HEK293 (cell line): ENCODE measurements around the gene SLC23A3.
A peak's percentile ranks its signal among the peaks of the same experiment; 100 is the strongest.

ENCODE experiments used
- CTCF ChIA-PET: fragments of 350-600 bp; formaldehyde crosslinking; extraction: SDS; loops from one replicate; lab custom pipeline; 2021; ENCODE audit warnings: antibody characterized with exemption; lab: Yijun Ruan, JAX
- POLR2A ChIA-PET: fragments of 300-600 bp; formaldehyde crosslinking; extraction: SDS; loops from one replicate; lab custom pipeline; 2020; ENCODE audit warnings: antibody characterized with exemption, inconsistent platforms; lab: Yijun Ruan, JAX
- H3K27ac ChIP-seq: fragments of 200-500 bp; sonication (Bioruptor generic); 2 replicates; pipeline ENCODE4 v1.5.1; 2014; ENCODE audit warnings: low read depth, low read length, control low read depth, inconsistent platforms; ENCODE audit errors: extremely low read depth
- H3K36me3 ChIP-seq, 2 experiments: fragments of 200-500 bp in 1 of 2; sonication (Bioruptor generic) in 1 of 2; 1 replicate in 1 of 2; 2 replicates in 1 of 2; pipeline ENCODE4 v1.5.1; 2014 to 2017; ENCODE audit warnings: inconsistent platforms in 2 of 2, low read length in 2 of 2; ENCODE audit not compliant: control insufficient read depth in 2 of 2, insufficient read depth in 1 of 2
- H3K4me1 ChIP-seq: fragments of 200-500 bp; sonication (Bioruptor generic); 2 replicates; pipeline ENCODE4 v1.5.1; 2014; ENCODE audit warnings: mild to moderate bottlenecking, low read length, inconsistent platforms; ENCODE audit not compliant: control insufficient read depth, insufficient read depth
- H3K4me3 ChIP-seq: 2 replicates; pipeline ENCODE4 v1.5.1; 2011; ENCODE audit warnings: low read depth, mild to moderate bottlenecking, control low read depth, low read length, moderate library complexity
- H3K9me3 ChIP-seq: fragments of 200-500 bp; sonication (Bioruptor generic); 2 replicates; pipeline ENCODE4 v1.5.1; 2014; ENCODE audit warnings: low read depth, low read length, inconsistent platforms; ENCODE audit not compliant: control insufficient read depth, insufficient read depth
- GLI2 ChIP-seq: fragments of 450-650 bp; formaldehyde crosslinking; IDR thresholded peaks from 2 replicates; pipeline ENCODE4; 2017; ENCODE audit warnings: missing biosample characterization, missing genetic modification characterization, low read depth, borderline replicate concordance
- HOXC10 ChIP-seq: sonication (generic); formaldehyde crosslinking; IDR thresholded peaks from 2 replicates; pipeline ENCODE4 v1.8.1; 2023; ENCODE audit warnings: mild to moderate bottlenecking, missing genetic modification reagents
- KLF1 ChIP-seq: fragments of 450-650 bp; formaldehyde crosslinking; IDR thresholded peaks from 2 replicates; pipeline ENCODE4 v1.5.1; 2016; ENCODE audit warnings: missing biosample characterization, missing genetic modification characterization
- MZF1 ChIP-seq: fragments of 450-650 bp; formaldehyde crosslinking; IDR thresholded peaks from 2 replicates; pipeline ENCODE4 v1.5.1; 2017; ENCODE audit warnings: missing biosample characterization, missing genetic modification characterization, borderline replicate concordance
- PRDM10 ChIP-seq: fragments of 450-650 bp; formaldehyde crosslinking; IDR thresholded peaks from 2 replicates; pipeline ENCODE4 v1.5.1; 2016; ENCODE audit warnings: missing biosample characterization, missing genetic modification characterization
- REPIN1 ChIP-seq: fragments of 450-650 bp; formaldehyde crosslinking; IDR thresholded peaks from 2 replicates; pipeline ENCODE4 v1.5.1; 2017; ENCODE audit warnings: missing biosample characterization, missing genetic modification characterization, low read depth
- SP2 ChIP-seq: fragments of 450-650 bp; formaldehyde crosslinking; IDR thresholded peaks from 2 replicates; pipeline ENCODE4 v1.5.1; 2016; ENCODE audit warnings: missing biosample characterization, missing genetic modification characterization
- SP7 ChIP-seq: fragments of 450-650 bp; formaldehyde crosslinking; IDR thresholded peaks from 2 replicates; pipeline ENCODE4 v1.5.1; 2016; ENCODE audit warnings: missing biosample characterization, missing genetic modification characterization
- TRIM28 ChIP-seq: IDR thresholded peaks from 2 replicates; pipeline ENCODE4 v1.6.1; 2011; ENCODE audit warnings: low read length, control low read depth, borderline replicate concordance
- ZNF148 ChIP-seq: fragments of 450-650 bp; formaldehyde crosslinking; IDR thresholded peaks from 2 replicates; pipeline ENCODE4 v1.5.0; 2017; ENCODE audit warnings: missing biosample characterization, missing genetic modification characterization, borderline replicate concordance
- ZNF335 ChIP-seq: fragments of 450-650 bp; formaldehyde crosslinking; conservative IDR thresholded peaks from 2 replicates; pipeline ENCODE4 v1.5.1; 2016; ENCODE audit warnings: missing biosample characterization, missing genetic modification characterization
- ZNF37A ChIP-seq: fragments of 450-650 bp; IDR thresholded peaks from 2 replicates; pipeline ENCODE4 v1.5.1; 2018; ENCODE audit warnings: missing biosample characterization, missing genetic modification characterization
- ZNF423 ChIP-seq: fragments of 450-650 bp; formaldehyde crosslinking; IDR thresholded peaks from 2 replicates; pipeline ENCODE4 v1.5.1; 2016; ENCODE audit warnings: missing biosample characterization, missing genetic modification characterization
- ZNF518A ChIP-seq: fragments of 450-650 bp; formaldehyde crosslinking; conservative IDR thresholded peaks from 2 replicates; pipeline ENCODE4 v1.5.1; 2016; ENCODE audit warnings: low read depth, missing biosample characterization, missing genetic modification characterization
- ZNF561 ChIP-seq: fragments of 450-650 bp; IDR thresholded peaks from 2 replicates; pipeline ENCODE4 v1.5.1; 2018; ENCODE audit warnings: missing biosample characterization, missing genetic modification characterization, borderline replicate concordance
- ZNF571 ChIP-seq: fragments of 450-650 bp; formaldehyde crosslinking; IDR thresholded peaks from 2 replicates; pipeline ENCODE4 v1.5.0; 2017; ENCODE audit warnings: missing biosample characterization, missing genetic modification characterization
- ZNF600 ChIP-seq: fragments of 450-650 bp; formaldehyde crosslinking; IDR thresholded peaks from 2 replicates; pipeline ENCODE4 v1.5.1; 2016; ENCODE audit warnings: missing biosample characterization, missing genetic modification characterization
- ZSCAN16 ChIP-seq: fragments of 450-650 bp; formaldehyde crosslinking; IDR thresholded peaks from 2 replicates; pipeline ENCODE4 v1.5.1; 2016; ENCODE audit warnings: missing biosample characterization, missing genetic modification characterization
- TF ChIP-seq, protein P1 (sequence below): fragments of 450-650 bp; formaldehyde crosslinking; IDR thresholded peaks from 2 replicates; pipeline ENCODE4 v1.5.1; 2016; ENCODE audit warnings: missing biosample characterization, missing genetic modification characterization
- TF ChIP-seq, protein P2 (sequence below): fragments of 450-650 bp; formaldehyde crosslinking; IDR thresholded peaks from 2 replicates; pipeline ENCODE4 v1.5.1; 2016; ENCODE audit warnings: missing biosample characterization, missing genetic modification characterization

SLC23A3 gene

GRCh38 chr2:219177552-219178376, 7.9 kb upstream of the SLC23A3 start, which contains the start of gene RETREG2 (continued):
- TF ChIP-seq, protein P1, sequence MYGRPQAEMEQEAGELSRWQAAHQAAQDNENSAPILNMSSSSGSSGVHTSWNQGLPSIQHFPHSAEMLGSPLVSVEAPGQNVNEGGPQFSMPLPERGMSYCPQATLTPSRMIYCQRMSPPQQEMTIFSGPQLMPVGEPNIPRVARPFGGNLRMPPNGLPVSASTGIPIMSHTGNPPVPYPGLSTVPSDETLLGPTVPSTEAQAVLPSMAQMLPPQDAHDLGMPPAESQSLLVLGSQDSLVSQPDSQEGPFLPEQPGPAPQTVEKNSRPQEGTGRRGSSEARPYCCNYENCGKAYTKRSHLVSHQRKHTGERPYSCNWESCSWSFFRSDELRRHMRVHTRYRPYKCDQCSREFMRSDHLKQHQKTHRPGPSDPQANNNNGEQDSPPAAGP = no peak
- peak; percentile 71 for TF ChIP-seq SP2 (tag by site-specific recombination)
- peak; percentile 96 for TF ChIP-seq ZNF600 (tag by site-specific recombination)
- TF ChIP-seq SP7 (tag by site-specific recombination) = peak; percentile 57
- no peak for TF ChIP-seq REPIN1 (tag by site-specific recombination)
- TF ChIP-seq TRIM28 = 0 out of 2 replicates have a peak, but pooled peaks have one; percentile 33
- TF ChIP-seq HOXC10 (CRISPR knock-in tag) = no peak
- no peak for TF ChIP-seq ZSCAN16
- TF ChIP-seq PRDM10 (tag by site-specific recombination) = peak; percentile 38; the same call in 1 of the 2 replicates
- peak; percentile 57 for TF ChIP-seq ZNF335 (tag by site-specific recombination)
- no peak for TF ChIP-seq ZNF518A (tag by site-specific recombination)
- TF ChIP-seq KLF1 = peak; percentile 76
- TF ChIP-seq ZNF37A (tag by site-specific recombination) = no peak
- no peak for TF ChIP-seq ZNF571 (tag by site-specific recombination)

- H3K9me3 ChIP-seq = no peaks in the 10 kb centered on the region
- POLR2A ChIA-PET = interaction anchor here (0.7 to 2.7 kb wide), 13 partner anchors 17 to 180 kb away, joined by 3 to 27 read pairs (median 4); partner anchors contain the start of genes ABCB6, ANKZF1, ATG9A and CFAP65
- H3K4me3 ChIP-seq = peak within 1 kb of the TSS; percentile 78
- peak within 1 kb of the TSS; percentile 79 for H3K27ac ChIP-seq
- H3K36me3 ChIP-seq = peaks cover 4 to 57% of the 10 kb centered on the region in 2 experiments; a peak in 2 of 3 replicates
- CTCF ChIA-PET = interaction anchor here (0.5 to 8.4 kb wide), 7 partner anchors 17 to 240 kb away, joined by 3 to 101 read pairs (median 3); partner anchors contain the start of genes GLB1L, NHEJ1 and STK16
- peaks cover 6% of the 10 kb centered on the region; the same call in 1 of the 2 replicates for H3K4me1 ChIP-seq
- TF ChIP-seq ZNF148 (tag by site-specific recombination) = no peak
- TF ChIP-seq, protein P2, sequence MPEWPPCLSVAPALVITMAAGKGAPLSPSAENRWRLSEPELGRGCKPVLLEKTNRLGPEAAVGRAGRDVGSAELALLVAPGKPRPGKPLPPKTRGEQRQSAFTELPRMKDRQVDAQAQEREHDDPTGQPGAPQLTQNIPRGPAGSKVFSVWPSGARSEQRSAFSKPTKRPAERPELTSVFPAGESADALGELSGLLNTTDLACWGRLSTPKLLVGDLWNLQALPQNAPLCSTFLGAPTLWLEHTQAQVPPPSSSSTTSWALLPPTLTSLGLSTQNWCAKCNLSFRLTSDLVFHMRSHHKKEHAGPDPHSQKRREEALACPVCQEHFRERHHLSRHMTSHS (tag by site-specific recombination) = no peak
- peak; percentile 75; the same call in 1 of the 2 replicates for TF ChIP-seq ZNF561
- TF ChIP-seq ZNF423 (tag by site-specific recombination) = peak; percentile 51; the same call in 1 of the 2 replicates
- TF ChIP-seq GLI2 = no peak
- TF ChIP-seq MZF1 = no peak
Measured at GRCh38 chr2:219176818-219177551, 7.2 kb upstream of the SLC23A3 start, which contains the start of gene CNPPD1. Gene CNPPD1, minus strand, starts transcription at chr2:219176925. Its CDS starts 97 bp downstream, at chr2:219176828.
